HG03342 (cell line): ENCODE data around the gene ALDH1B1.

Experiments used
- ATAC-seq: cut with Tn5 transposase; IDR thresholded peaks from one replicate; pipeline ENCODE4 v1.9.1; 2021; ENCODE audit warnings: mild to moderate bottlenecking, moderate library complexity; ENCODE audit not compliant: unreplicated experiment

Gene ALDH1B1

DNA sequence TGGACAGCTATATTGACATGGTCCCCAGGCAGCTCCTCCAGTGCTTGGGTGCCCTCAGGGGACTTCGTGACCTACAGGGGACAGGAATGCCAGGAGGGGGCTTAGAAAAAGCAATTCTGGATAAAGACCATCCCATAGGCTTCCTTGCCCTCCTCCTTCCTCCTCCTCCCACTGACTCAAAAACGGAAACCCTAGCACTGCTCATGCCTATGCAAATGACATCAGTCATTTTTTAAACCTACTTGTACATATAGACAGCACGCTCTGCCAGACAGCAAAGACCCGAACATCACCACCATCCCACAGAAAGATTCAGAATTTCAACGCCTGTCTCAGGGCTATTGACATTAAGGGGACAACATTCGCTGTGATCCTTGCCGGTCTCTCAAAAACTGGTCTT, 20.8 kb downstream of the ALDH1B1 start:
- ATAC-seq, result no peak

DNA sequence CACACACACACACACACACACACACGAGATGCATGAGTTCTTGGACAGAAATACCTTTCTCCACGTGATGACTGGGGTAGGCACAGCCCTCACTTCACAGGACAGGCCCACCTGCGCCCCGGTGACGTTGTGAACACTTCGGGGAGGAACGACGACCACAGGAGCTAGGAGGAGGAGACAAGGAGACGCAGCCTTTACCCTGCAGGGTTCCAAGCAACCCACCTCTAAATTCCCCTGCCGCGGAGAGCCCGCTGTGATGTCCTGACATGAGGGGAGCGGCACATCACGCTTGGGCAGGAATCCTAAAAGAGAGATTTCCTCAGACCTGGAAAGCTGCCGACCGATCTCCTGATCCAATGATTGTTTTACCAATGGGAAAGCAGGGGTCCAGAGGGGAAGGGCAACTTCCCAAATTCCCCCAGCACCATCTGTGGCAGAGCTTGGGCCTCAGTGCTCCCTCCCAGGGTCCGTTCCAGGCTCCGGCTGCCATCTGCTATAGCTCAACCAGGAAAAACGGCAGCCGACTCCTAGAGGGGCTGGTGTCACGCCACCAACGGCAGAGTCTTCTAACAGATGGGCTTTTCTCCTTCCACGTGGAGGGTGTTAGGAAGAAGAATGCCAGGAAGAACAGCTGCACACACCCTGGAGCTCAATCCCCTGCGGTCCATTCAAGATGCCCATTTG, 21.7 kb downstream of the ALDH1B1 start:
- ATAC-seq, result no peak

DNA sequence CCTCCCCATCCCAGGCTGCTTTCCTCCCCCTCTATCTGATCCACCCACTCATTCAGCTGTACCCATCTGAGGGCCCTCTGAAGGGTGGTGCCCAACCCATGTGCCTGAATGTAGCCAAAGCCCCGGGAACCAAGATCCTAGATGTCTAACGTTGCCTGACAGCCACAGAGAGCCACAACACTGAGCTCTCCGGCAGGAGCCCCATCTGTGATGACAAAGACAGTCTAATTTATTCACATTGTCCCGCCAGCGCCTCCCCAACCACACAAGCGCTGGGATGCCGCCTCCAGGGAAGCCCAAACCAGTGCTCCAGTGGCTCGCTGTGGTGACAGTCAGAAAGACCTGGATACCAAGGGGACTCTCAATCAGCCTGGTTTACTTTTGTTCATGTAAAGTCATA, 23.4 kb downstream of the ALDH1B1 start:
- ATAC-seq, result no peak

DNA sequence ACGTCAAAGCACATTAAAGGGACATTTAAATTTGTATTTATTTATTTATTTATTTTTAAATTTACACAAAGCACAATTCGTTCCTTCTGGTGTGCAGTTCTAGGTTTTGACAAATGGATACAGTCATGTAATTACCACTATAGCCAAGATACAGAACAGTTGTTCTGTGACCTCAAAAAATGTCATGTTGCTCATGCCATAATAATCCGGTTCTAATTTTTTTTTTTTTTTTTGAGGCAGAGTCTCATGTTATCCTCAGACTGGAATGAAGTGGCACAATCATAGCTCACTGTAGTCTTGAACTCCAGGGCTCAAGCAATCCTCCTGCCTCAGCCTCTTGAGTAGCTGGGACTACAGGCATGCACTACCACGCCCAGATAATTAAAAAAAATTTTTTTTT, 24.0 kb downstream of the ALDH1B1 start:
- no peak for ATAC-seq

DNA sequence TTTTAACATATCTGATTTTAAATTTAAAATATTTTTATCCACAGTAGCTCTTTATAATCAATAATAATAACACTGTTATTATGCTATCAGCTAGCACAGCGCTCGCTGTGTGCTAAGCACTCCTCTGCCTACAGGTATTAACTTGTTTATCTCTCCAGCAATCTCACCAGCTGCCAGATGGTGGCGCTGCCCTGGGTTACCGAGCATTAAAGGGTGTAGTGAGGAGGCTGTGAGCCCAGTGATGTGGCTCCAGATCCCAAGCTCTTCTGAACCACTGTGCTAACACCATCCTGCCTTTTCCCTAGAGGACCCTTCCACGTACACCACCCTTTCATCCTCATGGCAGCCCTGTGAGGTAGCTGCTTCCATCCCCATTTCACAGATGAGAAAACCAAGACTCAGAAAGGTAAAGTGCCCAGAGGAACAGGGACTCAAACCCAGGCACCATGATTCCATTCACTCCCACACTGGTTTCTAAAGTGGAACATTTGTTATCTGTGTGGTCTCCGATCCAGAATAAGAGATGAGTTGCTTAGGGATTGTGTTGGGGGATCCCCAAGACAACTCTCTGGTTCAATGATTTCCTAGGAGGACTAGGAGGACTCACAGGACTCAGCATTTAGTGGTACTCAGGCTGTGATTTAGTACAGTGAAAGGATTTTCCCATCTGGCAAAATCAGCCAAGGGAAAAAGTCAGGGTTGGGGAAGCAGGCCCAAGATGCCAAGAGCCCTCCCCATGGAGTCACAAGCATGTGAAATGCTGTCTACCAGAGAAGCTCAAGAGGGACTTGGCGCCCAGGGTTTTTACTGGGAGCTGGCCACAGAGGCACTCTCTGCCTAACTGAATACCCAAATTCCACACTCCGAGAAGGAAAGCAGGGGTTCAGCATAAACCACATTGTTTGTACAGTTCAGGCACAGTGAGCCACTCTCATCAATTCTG, 24.8 kb downstream of the ALDH1B1 start:
- ATAC-seq, result no peak

DNA sequence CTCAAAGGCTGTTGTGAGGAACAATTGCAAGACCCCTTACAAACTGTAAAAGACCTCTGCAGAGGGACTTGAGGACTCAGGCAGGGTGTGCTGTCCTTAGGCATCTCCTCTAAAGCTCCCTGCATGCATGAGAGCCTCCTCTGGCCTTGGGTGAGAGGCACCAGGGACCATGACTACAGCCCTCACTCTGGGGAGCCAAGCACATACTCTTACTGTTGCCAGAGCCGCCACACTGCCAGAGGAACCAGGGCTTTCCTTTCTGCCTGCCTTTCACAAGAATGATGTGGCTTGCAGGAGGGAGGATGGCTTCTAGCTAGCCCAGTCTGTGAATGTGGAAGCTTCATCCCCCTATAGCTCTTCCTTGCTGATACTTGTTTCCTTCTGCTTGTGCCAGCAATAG, 25.9 kb downstream of the ALDH1B1 start:
- no peak for ATAC-seq

DNA sequence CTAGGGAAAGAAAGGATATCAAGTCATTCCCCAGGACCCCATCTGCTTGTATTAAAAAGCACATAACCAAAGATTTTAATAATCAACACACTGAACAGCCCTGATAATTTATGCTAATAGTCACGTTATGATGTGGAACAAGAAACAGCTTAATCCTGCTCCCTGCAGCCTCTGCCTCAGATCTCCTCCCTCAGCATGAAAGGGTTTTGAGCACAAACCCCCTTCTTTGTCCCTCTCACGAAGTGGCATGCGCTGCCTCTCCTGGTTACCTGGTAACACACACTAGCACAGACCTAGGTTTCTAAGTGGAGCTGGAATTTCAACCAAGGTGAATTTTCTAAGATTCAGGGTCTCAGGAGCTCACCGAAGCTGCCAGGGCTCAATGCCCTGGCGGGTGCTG, 26.7 kb downstream of the ALDH1B1 start:
- no peak for ATAC-seq

DNA sequence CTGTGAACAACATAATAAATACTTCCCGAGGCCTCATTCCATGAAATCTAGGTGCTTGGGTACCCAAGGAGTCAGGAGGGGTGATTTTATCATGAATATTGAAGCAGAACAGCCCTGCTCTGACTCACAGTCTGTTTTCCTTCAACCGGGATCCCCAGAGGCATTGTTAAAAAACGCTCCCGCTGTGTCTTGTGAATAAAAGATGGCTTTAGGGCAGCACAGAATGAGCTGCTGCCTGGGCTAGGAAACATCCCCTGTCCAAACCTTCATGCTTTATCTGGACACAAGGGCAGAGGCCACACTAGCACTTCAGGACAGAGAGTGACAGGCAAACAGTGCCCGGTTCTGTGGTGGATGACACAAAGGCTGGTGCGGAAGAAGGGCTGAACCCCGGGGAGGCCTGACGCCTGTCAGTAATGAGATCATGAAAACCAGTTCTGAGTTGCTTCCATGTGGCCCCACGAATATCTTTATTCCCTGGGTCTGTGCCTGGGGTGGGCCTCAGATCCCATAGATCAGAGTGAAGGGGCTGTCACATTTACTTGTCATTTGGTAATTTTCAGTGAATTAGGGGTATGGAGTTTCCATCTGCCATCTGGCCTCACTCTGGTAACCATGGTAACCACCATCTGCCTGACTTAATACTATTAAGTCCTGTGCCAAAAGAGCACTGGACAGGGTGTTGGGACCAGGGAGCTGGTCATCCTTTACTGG, 29.2 kb downstream of the ALDH1B1 start:
- ATAC-seq, result no peak

DNA sequence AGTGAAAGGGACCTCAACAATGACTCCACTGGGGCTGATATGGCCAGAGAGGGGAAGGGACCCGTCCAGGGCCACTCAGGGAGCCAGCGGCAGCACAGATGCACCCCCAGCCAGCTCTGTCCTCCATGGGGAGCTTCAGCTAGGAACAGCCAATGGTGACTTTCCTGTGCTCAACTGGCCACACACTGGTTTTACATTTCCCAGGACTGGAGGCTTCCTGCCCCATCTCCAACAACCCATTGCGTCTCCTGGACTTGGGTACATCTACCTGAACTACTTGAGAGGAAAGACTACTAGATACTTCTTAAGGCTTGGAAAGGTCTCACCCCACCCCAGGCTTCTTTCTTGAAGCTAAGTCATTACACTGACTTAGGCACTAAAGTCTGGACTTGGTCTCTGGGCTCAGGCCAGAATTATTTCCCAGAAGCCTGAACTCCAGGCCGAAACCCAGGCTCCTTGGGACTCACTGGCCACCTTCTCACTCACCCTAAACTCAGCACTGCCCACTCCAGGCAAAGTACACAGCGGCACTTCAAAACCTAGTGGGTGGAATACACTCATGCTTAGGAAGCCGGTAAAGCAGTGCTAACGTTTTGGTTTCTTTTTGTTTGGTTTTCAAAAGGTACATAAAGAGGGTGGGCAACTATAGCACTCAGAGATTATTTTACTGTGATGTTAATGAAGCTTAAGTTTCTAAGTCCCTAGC, 30.2 kb downstream of the ALDH1B1 start:
- no peak for ATAC-seq

DNA sequence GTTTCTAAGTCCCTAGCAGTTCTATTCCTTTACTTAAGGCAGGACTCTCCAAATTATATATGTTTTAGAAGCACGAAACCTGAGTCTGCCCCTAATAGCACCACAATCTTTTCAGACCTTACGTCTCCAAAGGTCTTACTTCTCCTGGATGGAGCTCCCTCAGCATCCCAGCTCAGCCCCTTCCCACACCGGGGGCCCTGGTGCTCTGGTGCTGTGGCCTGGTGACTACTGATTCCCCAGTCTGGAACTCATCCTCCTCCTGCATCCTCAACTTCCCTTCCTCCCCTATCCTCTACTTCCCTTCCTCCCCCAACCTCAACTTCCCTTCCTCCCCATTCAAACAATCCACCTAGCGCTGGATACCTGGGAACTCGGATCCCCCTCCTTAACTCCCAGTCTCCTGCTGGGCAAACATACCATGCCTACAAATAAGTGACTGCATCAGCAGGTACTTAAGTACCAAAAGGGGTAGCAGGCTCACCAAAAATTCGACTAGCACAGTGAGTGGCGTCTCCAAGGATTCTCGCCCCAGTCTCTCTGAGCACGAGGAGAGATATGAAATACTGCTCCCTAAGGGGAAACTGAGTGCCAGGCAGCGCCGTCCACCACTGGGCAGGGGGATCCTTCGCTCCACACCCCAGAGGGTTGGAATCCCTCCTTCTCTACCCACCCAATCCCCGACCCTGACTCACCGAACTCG, 30.9 kb downstream of the ALDH1B1 start:
- no peak for ATAC-seq

DNA sequence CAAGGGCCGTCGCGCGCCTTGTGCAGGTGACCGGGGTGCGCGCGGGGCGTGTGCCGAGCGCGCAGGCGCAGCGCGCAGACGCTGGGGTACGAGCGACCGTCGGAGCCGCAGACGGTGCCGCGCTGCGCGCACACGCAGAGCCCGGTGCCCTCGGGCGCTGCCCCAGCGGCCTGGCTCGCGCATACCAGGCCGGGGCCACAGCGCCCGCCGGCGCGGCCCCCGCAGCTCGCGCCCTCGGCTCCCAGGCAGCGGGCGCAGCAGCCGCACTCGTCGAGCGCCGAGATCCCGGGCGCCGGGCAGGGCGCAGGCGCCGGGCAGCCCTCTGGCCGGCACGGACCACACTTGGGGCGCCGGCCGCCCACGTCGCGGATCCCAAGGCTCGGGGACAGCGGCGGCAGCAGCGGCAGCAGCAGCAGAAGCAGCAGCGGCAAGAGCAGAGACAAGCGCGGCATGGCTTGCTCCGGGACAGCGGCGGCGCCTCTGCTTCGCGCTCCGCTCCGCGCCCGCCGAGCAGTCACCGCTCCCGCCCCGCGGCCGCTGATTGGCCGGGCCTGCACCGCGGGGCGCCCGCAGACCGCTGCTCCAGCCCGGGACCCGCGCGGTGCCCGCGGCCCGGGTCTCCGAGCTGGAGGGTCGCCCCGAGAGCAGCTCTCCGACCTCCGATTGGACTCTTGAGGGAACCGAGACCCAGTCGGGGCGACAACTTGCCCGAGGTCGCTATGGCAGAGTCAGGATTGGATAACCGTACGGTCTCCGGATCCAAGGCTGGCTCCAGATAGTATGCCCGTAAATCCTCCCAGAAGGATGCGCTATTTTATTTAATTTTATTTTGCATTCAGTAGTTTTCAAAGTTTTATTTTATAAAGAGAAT, 31.7 kb downstream of the ALDH1B1 start, which contains the start of gene IGFBPL1:
Gene IGFBPL1 (minus strand): TSS at position 482 of the 871 bp plus-strand sequence. CDS start 30 bp downstream, at position 452.
- no peak for ATAC-seq

DNA sequence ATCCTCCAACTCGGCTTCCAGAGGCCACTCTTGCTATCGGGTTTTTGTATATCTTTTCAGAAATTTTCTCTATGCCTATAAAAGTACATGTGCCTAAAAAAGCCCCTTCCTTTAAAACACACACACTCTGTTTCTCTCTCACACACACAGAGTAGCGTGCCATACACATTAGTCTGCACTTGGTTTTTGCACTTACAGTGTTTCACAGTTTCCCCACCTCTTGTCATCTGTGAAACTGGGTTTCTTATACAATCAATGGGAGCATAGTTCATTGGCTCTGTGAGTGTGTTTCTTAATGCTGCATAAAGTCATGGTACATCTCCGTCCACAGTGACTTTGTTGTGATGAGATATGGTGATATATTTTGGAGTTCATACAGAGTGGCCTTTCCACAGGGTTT, 32.4 kb downstream of the ALDH1B1 start:
- no peak for ATAC-seq

DNA sequence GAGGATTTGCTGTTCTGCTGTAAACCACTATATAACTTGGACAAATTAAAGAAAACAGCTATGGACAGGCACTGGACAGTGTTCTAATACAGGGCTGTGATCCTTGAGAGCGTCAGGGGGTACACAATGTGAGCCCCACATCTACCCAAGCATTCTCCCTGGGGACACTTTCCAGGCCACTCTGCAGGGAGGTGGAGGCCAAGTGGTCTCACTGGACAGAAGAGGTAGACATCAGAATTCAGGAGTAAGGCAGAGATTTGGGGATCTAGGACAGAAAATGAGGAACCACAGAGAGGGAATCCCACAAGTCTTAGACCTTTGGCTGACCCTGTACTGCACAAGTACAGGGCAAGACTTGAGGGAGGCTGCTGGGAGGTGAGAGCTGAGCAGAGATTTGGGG, 35.6 kb downstream of the ALDH1B1 start:
- ATAC-seq, result no peak

DNA sequence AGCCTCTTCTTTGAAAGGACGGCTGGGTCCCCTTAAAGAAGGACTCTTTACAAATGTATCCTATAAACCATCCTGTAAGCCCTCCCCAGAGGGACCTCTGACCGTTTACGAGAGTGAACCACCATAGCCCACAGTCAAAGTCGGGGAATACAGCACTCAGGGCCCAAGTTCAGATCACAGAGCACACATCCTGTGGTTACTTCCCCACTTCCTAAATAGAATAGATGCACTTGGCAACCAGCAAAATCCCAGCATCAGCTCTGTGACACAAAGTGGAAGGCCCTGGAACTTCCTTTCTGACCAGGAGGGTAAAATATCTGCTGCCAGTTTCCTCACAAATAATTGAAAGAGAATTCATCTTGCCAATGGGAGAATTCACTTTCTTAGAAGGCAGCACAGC, 38.6 kb downstream of the ALDH1B1 start:
- ATAC-seq, result no peak

DNA sequence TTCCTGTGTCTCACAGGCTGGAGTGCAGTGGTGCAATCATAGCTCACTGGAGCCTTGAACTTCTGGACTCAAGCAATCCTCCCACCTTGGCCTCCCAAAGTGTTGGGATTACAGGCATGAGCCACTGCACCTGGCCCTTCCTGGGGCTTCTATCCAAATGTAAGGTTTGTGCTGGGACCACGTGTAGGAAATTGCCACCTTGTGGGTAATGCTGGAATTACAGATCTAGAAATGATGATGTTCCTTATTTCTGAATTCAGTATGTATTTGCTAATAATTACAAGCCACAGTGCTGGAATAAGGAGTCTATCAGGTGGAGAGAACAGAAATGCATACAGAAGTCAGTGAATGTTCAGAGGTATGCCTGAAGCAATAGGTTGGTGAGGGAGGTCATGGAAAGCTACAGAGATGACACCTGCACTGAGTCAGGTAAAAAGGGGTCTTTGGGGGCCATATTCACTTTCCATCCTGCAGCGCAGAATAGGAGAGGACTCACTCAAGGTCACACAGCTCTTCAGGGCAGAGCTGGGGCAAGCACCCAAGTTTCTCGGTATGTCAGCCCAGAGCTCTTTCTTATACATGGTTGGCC, 40.5 kb downstream of the ALDH1B1 start:
- no peak for ATAC-seq

DNA sequence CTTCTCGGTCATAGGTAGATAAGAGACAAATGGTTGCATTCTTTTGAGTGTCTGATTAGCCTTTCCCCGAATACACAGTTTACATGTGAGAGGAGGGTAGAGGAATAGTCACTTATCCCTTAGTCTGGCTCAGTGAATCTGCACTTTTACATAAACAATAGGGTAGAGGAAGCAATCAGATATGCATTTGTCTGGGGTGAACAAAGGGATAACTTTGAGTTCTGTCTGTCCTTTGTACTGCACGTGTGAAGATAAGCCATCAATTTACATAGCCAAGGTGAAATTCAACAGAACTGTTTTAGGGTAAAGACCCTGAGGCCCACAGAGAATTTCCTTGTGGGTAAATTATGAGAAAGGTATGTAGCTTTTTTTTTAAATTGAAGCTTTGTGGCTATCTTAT, 41.9 kb downstream of the ALDH1B1 start:
- ATAC-seq, result no peak

DNA sequence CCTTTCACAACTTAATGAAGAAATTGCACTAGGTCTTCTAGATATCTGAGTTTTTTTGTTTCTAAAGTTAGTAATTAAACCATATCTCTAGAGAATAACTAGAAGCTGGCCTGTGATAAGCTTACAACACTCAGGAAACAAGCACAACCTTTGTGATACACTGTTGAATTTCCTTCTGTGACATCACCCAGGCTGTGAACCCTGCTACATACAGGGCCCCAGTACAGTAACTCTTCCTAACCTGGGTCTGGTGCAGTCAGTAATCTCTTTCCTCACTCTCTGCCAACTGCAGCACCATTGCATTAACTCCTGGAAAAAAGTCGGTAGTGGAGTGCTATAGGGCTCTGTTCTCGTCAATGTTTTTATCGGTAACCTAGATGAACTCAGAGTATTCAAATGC, 42.4 kb downstream of the ALDH1B1 start:
- ATAC-seq, result no peak

DNA sequence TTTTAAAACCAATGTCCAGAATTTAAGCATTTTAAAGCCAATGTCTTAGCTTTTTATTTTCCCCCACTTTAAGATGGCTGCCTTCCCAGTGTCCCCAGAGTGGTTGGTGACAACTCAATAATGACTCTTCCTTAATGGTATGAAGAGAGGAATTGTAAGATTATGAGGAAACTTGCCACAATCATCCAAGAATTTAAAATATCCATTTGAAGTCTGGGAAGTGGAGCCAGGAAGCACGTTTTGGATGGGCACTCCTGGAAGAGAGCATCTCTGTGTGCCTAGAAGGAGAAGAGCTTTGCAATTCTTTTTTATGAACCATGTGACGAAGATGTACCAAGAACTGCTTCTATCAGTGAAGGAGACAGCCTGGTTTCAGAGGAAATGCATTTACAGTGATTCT, 43.0 kb downstream of the ALDH1B1 start:
- ATAC-seq, result no peak

DNA sequence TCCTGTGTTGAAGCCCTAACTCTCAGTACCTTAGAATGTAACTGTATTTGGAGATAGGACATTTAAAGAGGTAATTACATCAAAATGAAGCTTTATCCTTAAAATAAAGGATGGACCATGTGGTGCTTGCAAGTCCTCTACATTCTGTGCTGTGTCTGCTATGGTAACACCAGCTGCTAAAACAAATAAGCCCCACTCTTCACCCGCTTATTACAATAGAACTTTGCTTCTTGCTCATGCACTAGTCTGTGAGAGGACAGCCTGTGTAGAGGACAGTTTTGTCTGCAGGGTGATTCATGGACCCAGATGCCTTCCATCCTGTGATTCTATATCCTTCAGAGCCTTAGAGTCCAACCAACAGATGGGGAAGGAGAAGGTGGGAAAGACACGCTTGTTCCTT, 44.2 kb downstream of the ALDH1B1 start:
- ATAC-seq, result no peak
